ENCODE measurements around the gene ZNF823. TPM values are rescaled to one million over a fixed set of nuclear protein-coding genes. Genes with fewer than 3 reads are reported as not detected.

The ZNF823 gene
- total and polyA plus RNA-seq, 7 donors = 1.5 to 4.3 (median 2.5) TPM

GRCh38 chr19:11735375-11735774 is 3.4 kb downstream of the ZNF823 start:
- peaks cover 6% of the 10 kb centered on the region for H3K4me1 ChIP-seq
- no peak for DNase-seq
- TF ChIP-seq, protein P1, sequence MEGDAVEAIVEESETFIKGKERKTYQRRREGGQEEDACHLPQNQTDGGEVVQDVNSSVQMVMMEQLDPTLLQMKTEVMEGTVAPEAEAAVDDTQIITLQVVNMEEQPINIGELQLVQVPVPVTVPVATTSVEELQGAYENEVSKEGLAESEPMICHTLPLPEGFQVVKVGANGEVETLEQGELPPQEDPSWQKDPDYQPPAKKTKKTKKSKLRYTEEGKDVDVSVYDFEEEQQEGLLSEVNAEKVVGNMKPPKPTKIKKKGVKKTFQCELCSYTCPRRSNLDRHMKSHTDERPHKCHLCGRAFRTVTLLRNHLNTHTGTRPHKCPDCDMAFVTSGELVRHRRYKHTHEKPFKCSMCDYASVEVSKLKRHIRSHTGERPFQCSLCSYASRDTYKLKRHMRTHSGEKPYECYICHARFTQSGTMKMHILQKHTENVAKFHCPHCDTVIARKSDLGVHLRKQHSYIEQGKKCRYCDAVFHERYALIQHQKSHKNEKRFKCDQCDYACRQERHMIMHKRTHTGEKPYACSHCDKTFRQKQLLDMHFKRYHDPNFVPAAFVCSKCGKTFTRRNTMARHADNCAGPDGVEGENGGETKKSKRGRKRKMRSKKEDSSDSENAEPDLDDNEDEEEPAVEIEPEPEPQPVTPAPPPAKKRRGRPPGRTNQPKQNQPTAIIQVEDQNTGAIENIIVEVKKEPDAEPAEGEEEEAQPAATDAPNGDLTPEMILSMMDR (IDR thresholded peaks at IDR 0.05) = no peak
- H3K36me3 ChIP-seq (ENCODE audit: insufficient read depth in 1 of 2, low read depth in 1 of 2) = peaks cover 0 to 7% of the 10 kb centered on the region in 2 donors
- H3K9me3 ChIP-seq = no peaks in the 10 kb centered on the region
- H3K27me3 ChIP-seq (ENCODE audit: insufficient read depth in 3 of 3, low read length in 2 of 3) = no peaks in the 10 kb centered on the region
- WGBS, 3 donors = 79 to 89% (median 85%) methylated on average over 1 of the region's 1 CpG
- intact Hi-C loops (cut with DNase I) = no loop called here
- no peak overlapping the region for H3K27ac ChIP-seq
- H3K4me3 ChIP-seq = no peak overlapping the region
- no peak for ATAC-seq

DNA sequence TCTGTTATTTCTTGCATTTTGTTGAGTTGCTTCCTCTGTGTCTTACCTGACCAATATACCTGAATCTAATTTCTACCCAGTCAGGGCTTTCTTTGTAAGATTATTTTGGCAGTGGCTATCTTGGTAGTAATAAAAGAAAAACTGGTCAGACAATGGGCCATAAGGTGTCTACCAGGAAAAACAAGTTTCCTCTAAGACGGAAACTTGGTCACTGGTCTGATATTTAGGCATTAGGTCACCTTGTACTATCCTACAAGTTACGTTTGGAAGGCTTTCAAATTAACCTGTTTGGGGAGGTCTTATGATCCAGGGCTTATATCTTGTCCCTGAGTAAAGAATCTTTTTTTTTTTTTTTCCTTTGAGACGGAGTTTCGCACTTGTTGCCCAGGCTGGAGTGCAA is 9.2 kb downstream of the ZNF823 start:
- TF ChIP-seq, protein P1 (IDR thresholded peaks at IDR 0.05) = no peak
- no peak for ATAC-seq
- WGBS, 3 donors = 86 to 95% (median 88%) methylated on average over 4 of the region's 4 CpGs

DNA sequence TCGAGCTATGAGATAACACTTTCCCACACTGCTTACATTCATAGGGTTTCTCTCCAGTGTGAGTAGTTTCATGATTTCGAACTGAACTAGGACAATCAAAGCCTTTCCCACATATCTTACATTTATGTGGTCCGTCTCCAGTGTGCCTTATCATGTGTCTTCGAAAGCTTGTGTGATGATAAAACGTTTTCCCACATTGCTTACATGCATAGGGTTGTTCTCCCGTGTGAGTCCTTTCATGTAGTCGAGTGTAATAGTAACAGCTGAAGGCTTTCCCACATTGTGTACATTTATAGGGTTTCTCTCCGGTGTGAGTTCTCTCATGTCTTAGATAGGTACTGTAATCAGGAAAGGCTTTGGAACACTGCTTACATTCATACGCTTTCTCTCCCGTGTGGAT is 16.3 kb downstream of the ZNF823 start:
- H3K4me3 ChIP-seq = no peak overlapping the region
- H3K27ac ChIP-seq = no peak overlapping the region
- H3K36me3 ChIP-seq (ENCODE audit: insufficient read depth in 1 of 2, low read depth in 1 of 2) = peaks cover 26 to 55% of the 10 kb centered on the region in 2 donors
- H3K4me1 ChIP-seq = no peaks in the 10 kb centered on the region
- ATAC-seq (no peak), DNase-seq (no peak)
- intact Hi-C loops (cut with DNase I) = no loop called here
- no peaks in the 10 kb centered on the region for H3K27me3 ChIP-seq (ENCODE audit: insufficient read depth in 3 of 3, low read length in 2 of 3)
- H3K9me3 ChIP-seq = peaks cover 22% of the 10 kb centered on the region
- TF ChIP-seq, protein P1 (IDR thresholded peaks at IDR 0.05) = no peak
- 92 to 93% (median 92%) methylated on average over 10 of the region's 10 CpGs for WGBS, 3 donors

More for the DNA sequence above, 9.2 kb downstream of the ZNF823 start:
- no peaks in the 10 kb centered on the region for H3K27me3 ChIP-seq (ENCODE audit: insufficient read depth in 3 of 3, low read length in 2 of 3)
- peaks cover 4 to 21% of the 10 kb centered on the region in 2 donors for H3K36me3 ChIP-seq (ENCODE audit: insufficient read depth in 1 of 2, low read depth in 1 of 2)
- H3K9me3 ChIP-seq = no peaks in the 10 kb centered on the region
- no peak for DNase-seq
- H3K27ac ChIP-seq = no peak overlapping the region
- no peaks in the 10 kb centered on the region for H3K4me1 ChIP-seq
- H3K4me3 ChIP-seq = no peak overlapping the region
- intact Hi-C loops (cut with DNase I) = no loop called here

DNA sequence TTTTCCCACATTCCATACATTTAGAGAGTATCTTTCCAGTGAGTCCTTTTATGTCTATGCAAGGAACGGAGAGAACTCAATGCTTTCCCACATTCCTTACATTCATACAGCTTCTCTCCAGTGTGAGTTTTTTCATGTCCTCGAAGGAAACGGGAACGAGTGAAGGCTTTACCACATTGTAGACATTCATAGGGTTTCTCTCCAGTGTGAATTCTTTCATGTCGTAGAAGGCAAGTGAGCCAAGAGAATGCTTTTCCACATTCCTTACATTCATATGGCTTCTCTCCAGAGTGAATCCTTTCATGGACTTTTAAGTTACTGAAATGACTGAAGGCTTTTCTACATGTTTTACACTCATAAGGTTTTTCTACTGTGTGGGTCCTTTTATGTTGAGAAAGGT is 17.1 kb downstream of the ZNF823 start:
- WGBS, 3 donors = 49 to 60% (median 52%) methylated on average over 5 of the region's 5 CpGs
- Histone ChIP-seq H3K9me3 (peaks cover 22% of the 10 kb centered on the region), H3K27me3 (ENCODE audit: insufficient read depth in 3 of 3, low read length in 2 of 3) (no peaks in the 10 kb centered on the region), H3K36me3 (ENCODE audit: insufficient read depth in 1 of 2, low read depth in 1 of 2) (peaks cover 26 to 55% of the 10 kb centered on the region in 2 donors), H3K4me3 (no peak overlapping the region), H3K4me1 (no peaks in the 10 kb centered on the region), H3K27ac (no peak overlapping the region)
- no peak for ATAC-seq
- TF ChIP-seq, protein P1 (IDR thresholded peaks at IDR 0.05) = no peak
- intact Hi-C loops (cut with DNase I) = no loop called here
- no peak for DNase-seq

DNA sequence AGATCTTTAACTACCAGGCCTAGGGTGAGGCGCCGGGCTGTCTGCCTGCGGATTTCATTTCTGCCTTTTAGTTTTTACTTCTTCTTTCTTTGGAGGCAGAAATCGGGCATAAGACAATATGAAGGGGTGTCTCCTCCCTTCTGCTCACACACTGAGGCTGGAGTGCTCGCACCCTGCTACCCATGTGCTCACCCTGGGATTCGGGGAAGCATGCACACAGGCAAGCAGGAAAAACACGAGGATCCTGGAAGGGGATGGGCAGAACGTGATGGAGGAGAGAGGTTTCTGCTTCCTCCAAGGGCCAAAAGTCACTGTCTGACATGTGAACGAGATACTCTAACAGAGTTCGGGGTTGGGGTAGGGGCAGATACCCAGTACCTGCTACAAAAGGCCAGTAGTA is 28.4 kb downstream of the ZNF823 start:
- Histone ChIP-seq H3K27ac (no peak overlapping the region), H3K9me3 (no peaks in the 10 kb centered on the region), H3K36me3 (ENCODE audit: insufficient read depth in 1 of 2, low read depth in 1 of 2) (no peaks in the 10 kb centered on the region), H3K27me3 (ENCODE audit: insufficient read depth in 3 of 3, low read length in 2 of 3) (peaks cover 0 to 1% (median 0%) of the 10 kb centered on the region in 3 donors), H3K4me1 (no peaks in the 10 kb centered on the region), H3K4me3 (no peak overlapping the region)
- WGBS, 3 donors = 83 to 86% (median 84%) methylated on average over 10 of the region's 10 CpGs
- intact Hi-C loops (cut with DNase I) = no loop called here
- TF ChIP-seq, protein P1 (IDR thresholded peaks at IDR 0.05) = no peak
- DNase-seq (no peak), ATAC-seq (no peak)
